ENCODE results near the gene SEC14L1.

- TF ChIP-seq TEAD4 (IDR thresholded peaks at IDR 0.05) (no peak), RAD21 (IDR thresholded peaks at IDR 0.05; ENCODE audit: low read depth) (no peak)
These were observed 26.9 kb downstream of the SEC14L1 start for GRCh38 chr17:77167472-77168306.

All from Ishikawa (cell line).